GM19438 (cell line): ENCODE data around the gene MGMT.

ENCODE experiments used
- ATAC-seq: cut with Tn5 transposase; IDR thresholded peaks from one replicate; pipeline ENCODE4 v1.9.1; 2021; ENCODE audit warnings: low read depth; ENCODE audit not compliant: unreplicated experiment

MGMT gene

GRCh38 chr10:129809431-129809830 lies 342.4 kb downstream of the MGMT start:
- no peak for ATAC-seq

GRCh38 chr10:129809841-129810240 lies 342.8 kb downstream of the MGMT start:
- ATAC-seq, result no peak

- ATAC-seq, result no peak
Measured at GRCh38 chr10:129811208-129811607, 344.2 kb downstream of the MGMT start.

GRCh38 chr10:129812398-129812797 lies 345.4 kb downstream of the MGMT start:
- no peak for ATAC-seq

GRCh38 chr10:129814681-129815646 lies 347.9 kb downstream of the MGMT start:
- ATAC-seq, result no peak

- ATAC-seq, result no peak
Measured at GRCh38 chr10:129815898-129816655, 349.0 kb downstream of the MGMT start.

- ATAC-seq, result no peak
Measured at GRCh38 chr10:129816656-129817045, 349.6 kb downstream of the MGMT start.
